A549 (cell line): ENCODE measurements around the gene TACC3. TPM values are rescaled to one million over a fixed set of nuclear protein-coding genes. Genes with fewer than 3 reads are reported as not detected.

Experiments used
- ATAC-seq, 2 experiments: fragments of 200-7000 bp in 1 of 2; fragments of >200 bp in 1 of 2; cut with Nextera tagmentation in 1 of 2; cut with Tn5 transposase in 1 of 2; 3 replicates each; pipeline versions ENCODE4 v1.8.0 to v1.9.1; 2018 to 2020; ENCODE audit warnings: mild to moderate bottlenecking in 1 of 2, moderate library complexity in 1 of 2
- CTCF ChIA-PET: fragments of 300-600 bp; sonication (Branson Sonifier 250); formaldehyde crosslinking; extraction: SDS; loops from one replicate; lab custom pipeline; 2021; ENCODE audit warnings: antibody characterized with exemption, inconsistent platforms; lab: Yijun Ruan, JAX
- POLR2A ChIA-PET: fragments of 350-600 bp; formaldehyde crosslinking; extraction: SDS; loops from one replicate; lab custom pipeline; 2021; ENCODE audit warnings: antibody characterized with exemption, inconsistent platforms; lab: Yijun Ruan, JAX
- DNase-seq, 2 experiments: peaks; one replicate each; pipeline versions ENCODE4 v3.0.0 to v3.0.0-alpha.2; 2011 to 2016; ENCODE audit warnings: low read depth in 1 of 2, low spot score in 1 of 2
- FAIRE-seq: peaks from 2 replicates; lab custom pipeline; 2011; peaks lifted over from hg19 to GRCh38; lab: Jason Lieb, UNC
- H3K27ac ChIP-seq, 2 experiments: fragments of >200 bp; sonication (Bioruptor Twin); formaldehyde crosslinking; 3 replicates each; pipeline ENCODE4 v1.5.1; 2016 to 2017
- H3K4me1 ChIP-seq: fragments of >200 bp; sonication (Bioruptor Twin); formaldehyde crosslinking; 3 replicates; pipeline ENCODE4 v1.6.1; 2016
- H3K4me2 ChIP-seq: fragments of >200 bp; sonication (Bioruptor Twin); formaldehyde crosslinking; 3 replicates; pipeline ENCODE4 v1.6.1; 2016
- H3K4me3 ChIP-seq: fragments of >200 bp; sonication (Bioruptor Twin); formaldehyde crosslinking; 3 replicates; pipeline ENCODE4 v1.5.1; 2016
- H3K9me3 ChIP-seq: fragments of >200 bp; sonication (Bioruptor Twin); formaldehyde crosslinking; 3 replicates; pipeline ENCODE4 v1.6.1; 2016
- CBX2 ChIP-seq: fragments of 200-600 bp; sonication (generic); IDR thresholded peaks from 2 replicates; pipeline ENCODE4 v1.6.1; 2016; ENCODE audit warnings: low read depth, mild to moderate bottlenecking, borderline replicate concordance
- CBX8 ChIP-seq: fragments of 200-600 bp; sonication (generic); IDR thresholded peaks from 2 replicates; pipeline ENCODE4 v1.6.1; 2016
- CHD4 ChIP-seq: fragments of 200-600 bp; sonication (generic); IDR thresholded peaks from 2 replicates; pipeline ENCODE4 v1.6.1; 2016; ENCODE audit warnings: antibody characterized with exemption, mild to moderate bottlenecking, borderline replicate concordance
- ELK1 ChIP-seq: fragments of 150-350 bp; IDR thresholded peaks from 2 replicates; pipeline ENCODE4 v1.6.1; 2014; ENCODE audit warnings: low read depth, mild to moderate bottlenecking, low read length
- EP300 ChIP-seq, 2 experiments: fragments of >200 bp; sonication (Bioruptor Twin); formaldehyde crosslinking; IDR thresholded peaks; 2 replicates in 1 of 2; 3 replicates in 1 of 2; pipeline ENCODE4 v1.6.1; 2016 to 2017
- FOSB ChIP-seq: fragments of 250-450 bp; sonication (Bioruptor Pico); IDR thresholded peaks from 2 replicates; pipeline ENCODE4 v1.5.0; 2020; ENCODE audit warnings: mild to moderate bottlenecking, moderate library complexity
- JUN ChIP-seq, 2 experiments: fragments of >200 bp; sonication (Bioruptor Twin); formaldehyde crosslinking; IDR thresholded peaks; 2 replicates in 1 of 2; 3 replicates in 1 of 2; pipeline ENCODE4 v1.6.1; 2016 to 2017
- KDM5A ChIP-seq: fragments of 200-600 bp; sonication (generic); IDR thresholded peaks from 2 replicates; pipeline ENCODE4 v1.6.1; 2016; ENCODE audit warnings: antibody characterized with exemption, mild to moderate bottlenecking
- MAFK ChIP-seq: fragments of 450-650 bp; IDR thresholded peaks from 2 replicates; pipeline ENCODE4 v1.6.1; 2014; ENCODE audit not compliant: partially characterized antibody
- NR3C1 ChIP-seq: fragments of >200 bp; sonication (Bioruptor Twin); formaldehyde crosslinking; IDR thresholded peaks from 3 replicates; pipeline ENCODE4 v1.6.1; 2017
- PHF8 ChIP-seq: fragments of 200-600 bp; sonication (generic); IDR thresholded peaks from 2 replicates; pipeline ENCODE4 v1.6.1; 2016; ENCODE audit warnings: low read depth, mild to moderate bottlenecking, antibody characterized with exemption, moderate library complexity, borderline replicate concordance
- POLR2A ChIP-seq: IDR thresholded peaks from 2 replicates; pipeline ENCODE4 v1.6.1; 2012; ENCODE audit warnings: mild to moderate bottlenecking, low read length
- RFX5 ChIP-seq: fragments of 450-650 bp; IDR thresholded peaks from 2 replicates; pipeline ENCODE4 v1.7.1; 2014; ENCODE audit warnings: antibody characterized with exemption, mild to moderate bottlenecking, moderate library complexity
- RNF2 ChIP-seq: fragments of 200-600 bp; sonication (generic); IDR thresholded peaks from 2 replicates; pipeline ENCODE4 v1.6.1; 2016; ENCODE audit warnings: low read depth, mild to moderate bottlenecking, antibody characterized with exemption, moderate library complexity, borderline replicate concordance
- SMC3 ChIP-seq: fragments of >200 bp; sonication (Bioruptor Twin); formaldehyde crosslinking; IDR thresholded peaks from 3 replicates; pipeline ENCODE4 v1.6.1; 2018; ENCODE audit warnings: inconsistent platforms
- SREBF2 ChIP-seq: fragments of 450-650 bp; IDR thresholded peaks from 2 replicates; pipeline ENCODE4 v1.6.1; 2014; ENCODE audit warnings: mild to moderate bottlenecking, moderate library complexity
- ZSCAN20 ChIP-seq: fragments of 250-450 bp; sonication (Bioruptor Pico); IDR thresholded peaks from 2 replicates; pipeline ENCODE4 v1.8.0; 2022; ENCODE audit warnings: mild to moderate bottlenecking, moderate library complexity
- WGBS: methylation state at CpG from one replicate; pipeline ENCODE4 v1.1.6; 2017; ENCODE audit errors: missing lambda C conversion rate; 5-methylcytosine and 5-hydroxymethylcytosine counted together
- polyA plus RNA-seq, 4 experiments: library from polyadenylated mRNA; depleted of rRNA in 3 of 4; stranded (reverse); fragments of >200 nt; fragmentation: RNase III in 1 of 4; extraction: RNeasy Plus Mini Kit Qiagen cat#74134 plus additional on column Dnase treatment in 1 of 4; gene quantifications; 2 replicates in 3 of 4; 3 replicates in 1 of 4; pipeline ENCODE4 v1.2.3, GENCODE V29; 2011 to 2017
- TF ChIP-seq, protein P1 (sequence below): IDR thresholded peaks from 2 replicates; pipeline ENCODE4 v1.6.1; 2012; ENCODE audit warnings: low read depth, borderline replicate concordance
- TF ChIP-seq, protein P2 (sequence below): fragments of >200 bp; sonication (Bioruptor Twin); formaldehyde crosslinking; IDR thresholded peaks from 3 replicates; pipeline ENCODE4 v1.6.1; 2016
- TF ChIP-seq, protein P3 (sequence below): IDR thresholded peaks from 2 replicates; pipeline ENCODE4 v1.6.1; 2012
- TF ChIP-seq, protein P4 (sequence below): fragments of >200 bp; sonication (Bioruptor Twin); formaldehyde crosslinking; IDR thresholded peaks from 2 replicates; pipeline ENCODE4 v1.6.1; 2016

The TACC3 gene
- polyA plus RNA-seq, 2 of the 4 experiments (the other 2 are of a cell fraction) = 25.9 to 70.6 TPM

DNA sequence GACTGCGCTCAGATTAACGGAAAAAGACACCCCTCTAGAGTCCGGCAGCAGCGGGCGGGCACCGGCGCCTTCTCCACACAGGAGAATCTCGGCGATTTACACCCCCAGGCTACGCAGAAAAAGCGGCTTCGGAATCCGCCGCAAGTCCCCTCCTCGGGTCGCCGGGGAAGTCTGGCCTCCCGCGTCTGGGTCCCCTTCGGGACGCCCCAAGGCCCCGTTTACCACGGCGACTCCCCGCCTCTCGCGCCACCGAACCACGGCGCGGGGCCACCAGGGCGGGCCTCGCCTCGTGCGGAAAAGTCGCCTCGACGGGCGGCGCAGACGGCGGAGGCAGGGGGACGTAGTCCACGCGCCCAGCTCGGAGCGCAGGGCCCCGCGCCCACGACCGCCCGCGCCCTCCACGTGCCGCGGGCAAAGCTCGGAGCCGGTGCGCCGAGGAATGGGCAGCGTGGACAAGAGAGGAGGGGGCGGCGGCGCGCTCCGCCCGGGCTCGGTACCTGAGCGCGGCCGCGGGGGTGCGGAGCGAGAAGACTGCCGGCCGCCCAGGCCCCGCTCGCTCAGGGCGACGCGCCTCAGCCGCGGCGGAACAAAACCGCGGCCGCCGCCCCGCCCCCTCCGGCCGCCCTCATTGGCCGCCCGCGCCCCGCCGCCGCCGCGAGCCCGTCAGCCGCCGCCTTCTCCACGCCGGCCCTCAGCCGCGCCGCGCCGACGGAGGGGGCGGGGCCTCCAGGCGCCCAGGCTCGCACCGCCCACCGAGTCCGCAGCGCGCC is 37.4 kb upstream of the TACC3 start, which contains the start of gene FAM53A:
TSS of gene FAM53A (minus strand) at position 578 of the 770 bp plus-strand sequence. CDS start 15,572 bp downstream, outside the sequence.
- Histone ChIP-seq H3K9me3 (no peaks in the 10 kb centered on the region), H3K27ac (peak within 1 kb of the TSS; percentile 71 to 89), H3K4me1 (peaks cover 10% of the 10 kb centered on the region; the same call in 1 of the 3 replicates), H3K4me2 (peak within 1 kb of the TSS; percentile 75), H3K4me3 (peak within 1 kb of the TSS; percentile 54)
- CTCF ChIA-PET = no interaction called here
- TF ChIP-seq, protein P1, sequence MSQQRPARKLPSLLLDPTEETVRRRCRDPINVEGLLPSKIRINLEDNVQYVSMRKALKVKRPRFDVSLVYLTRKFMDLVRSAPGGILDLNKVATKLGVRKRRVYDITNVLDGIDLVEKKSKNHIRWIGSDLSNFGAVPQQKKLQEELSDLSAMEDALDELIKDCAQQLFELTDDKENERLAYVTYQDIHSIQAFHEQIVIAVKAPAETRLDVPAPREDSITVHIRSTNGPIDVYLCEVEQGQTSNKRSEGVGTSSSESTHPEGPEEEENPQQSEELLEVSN = peak; percentile 78
- peak; percentile 57; the same call in 1 of the 2 replicates for TF ChIP-seq PHF8
- TF ChIP-seq, protein P2, sequence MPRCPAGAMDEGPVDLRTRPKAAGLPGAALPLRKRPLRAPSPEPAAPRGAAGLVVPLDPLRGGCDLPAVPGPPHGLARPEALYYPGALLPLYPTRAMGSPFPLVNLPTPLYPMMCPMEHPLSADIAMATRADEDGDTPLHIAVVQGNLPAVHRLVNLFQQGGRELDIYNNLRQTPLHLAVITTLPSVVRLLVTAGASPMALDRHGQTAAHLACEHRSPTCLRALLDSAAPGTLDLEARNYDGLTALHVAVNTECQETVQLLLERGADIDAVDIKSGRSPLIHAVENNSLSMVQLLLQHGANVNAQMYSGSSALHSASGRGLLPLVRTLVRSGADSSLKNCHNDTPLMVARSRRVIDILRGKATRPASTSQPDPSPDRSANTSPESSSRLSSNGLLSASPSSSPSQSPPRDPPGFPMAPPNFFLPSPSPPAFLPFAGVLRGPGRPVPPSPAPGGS = 0 out of 3 replicates have a peak, but pooled peaks have one; percentile 50
- TF ChIP-seq, protein P3, sequence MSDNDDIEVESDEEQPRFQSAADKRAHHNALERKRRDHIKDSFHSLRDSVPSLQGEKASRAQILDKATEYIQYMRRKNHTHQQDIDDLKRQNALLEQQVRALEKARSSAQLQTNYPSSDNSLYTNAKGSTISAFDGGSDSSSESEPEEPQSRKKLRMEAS = peak; percentile 85
- no peak for TF ChIP-seq NR3C1
- peak in 1 of 2 experiments; percentile 57; a peak in 1 of 5 replicates for TF ChIP-seq JUN (IDR thresholded peaks at IDR 0.05)
- no peak for TF ChIP-seq CHD4
- peak; percentile 53; the same call in 1 of the 2 replicates for TF ChIP-seq RNF2
- DNase-seq = peak; percentile 36 to 84
- POLR2A ChIA-PET = no interaction called here
- WGBS = 39% methylated on average over 4 of the region's 118 CpGs
- peak; percentile 82 to 85 for ATAC-seq
- no peak for FAIRE-seq

DNA sequence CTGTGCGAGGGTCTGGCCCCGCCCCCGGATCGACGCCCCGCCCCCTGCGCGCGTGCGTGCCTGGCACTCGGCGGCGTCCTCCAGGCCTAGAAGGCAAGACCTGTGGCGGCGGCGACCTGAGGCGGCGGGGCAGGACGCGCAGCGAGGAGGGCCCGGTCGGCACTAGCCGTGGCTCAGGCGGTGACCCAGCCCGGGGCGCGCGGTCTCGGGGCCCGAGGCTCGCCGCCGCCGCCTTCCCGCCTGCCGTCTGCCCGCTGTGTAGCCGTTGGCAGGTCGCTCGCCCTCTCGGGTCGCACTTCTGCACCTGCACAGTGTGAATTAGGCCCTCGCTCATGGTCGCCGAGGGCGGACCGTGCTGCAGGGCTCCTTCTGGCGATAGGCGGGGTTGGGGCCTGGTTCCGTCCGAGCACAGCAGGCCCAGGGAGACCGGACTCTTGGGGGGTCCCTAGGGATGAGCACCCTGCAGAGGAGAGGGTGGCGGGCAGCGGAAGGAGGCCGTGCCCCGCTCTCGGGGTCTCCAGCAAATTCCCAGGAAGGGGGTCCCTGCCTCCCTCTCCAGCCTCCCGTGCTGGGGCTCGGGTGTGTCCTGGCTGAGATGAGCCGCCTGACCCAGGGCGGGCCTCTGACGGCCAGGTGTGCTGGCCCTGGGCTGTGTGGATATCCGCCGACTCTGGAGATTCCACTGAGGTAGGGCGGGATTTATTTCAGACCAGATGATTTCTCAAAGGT is 36.7 kb upstream of the TACC3 start:
- peak overlapping the region; percentile 71 to 87 for H3K27ac ChIP-seq
- POLR2A ChIA-PET = no interaction called here

GRCh38 chr4:1685235-1686150 is 35.8 kb upstream of the TACC3 start:
- Histone ChIP-seq H3K4me3 (peak overlapping the region; percentile 54; the same call in 2 of the 3 replicates), H3K27ac (peak overlapping the region in 1 of 2 experiments; percentile 87; a peak in 3 of 6 replicates), H3K9me3 (no peaks in the 10 kb centered on the region), H3K4me2 (peak overlapping the region; percentile 75), H3K4me1 (peaks cover 10% of the 10 kb centered on the region; the same call in 1 of the 3 replicates)
- ATAC-seq (peak in 1 of 2 experiments; percentile 10; a peak in 2 of 6 replicates), FAIRE-seq (no peak), DNase-seq (no peak)
- CTCF ChIA-PET = interaction anchor here (0.8 kb wide), 1 partner anchor 45 kb away, joined by 3 read pairs; no protein-coding TSS in a partner anchor
- WGBS = 80% methylated on average over 17 of the region's 23 CpGs
- POLR2A ChIA-PET = no interaction called here
- TF ChIP-seq CBX8 = no peak
- TF ChIP-seq FOSB (CRISPR knock-in tag) = no peak
- no peak for TF ChIP-seq SMC3
- no peak for TF ChIP-seq ELK1
- TF ChIP-seq, protein P1 = no peak
- no peak for TF ChIP-seq EP300 (IDR thresholded peaks at IDR 0.05)
- TF ChIP-seq MAFK = no peak
- TF ChIP-seq, protein P4, sequence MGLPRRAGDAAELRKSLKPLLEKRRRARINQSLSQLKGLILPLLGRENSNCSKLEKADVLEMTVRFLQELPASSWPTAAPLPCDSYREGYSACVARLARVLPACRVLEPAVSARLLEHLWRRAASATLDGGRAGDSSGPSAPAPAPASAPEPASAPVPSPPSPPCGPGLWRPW = no peak
- no peak for TF ChIP-seq CHD4
- no peak for TF ChIP-seq CBX2
- no peak for TF ChIP-seq KDM5A

More for the DNA sequence above, 36.7 kb upstream of the TACC3 start:
- DNase-seq = no peak
- Histone ChIP-seq H3K4me1 (peaks cover 10% of the 10 kb centered on the region; the same call in 1 of the 3 replicates), H3K4me2 (peak overlapping the region; percentile 75), H3K9me3 (no peaks in the 10 kb centered on the region), H3K4me3 (peak overlapping the region; percentile 54)
- no peak for FAIRE-seq
- CTCF ChIA-PET = no interaction called here
- WGBS = 68% methylated on average over 4 of the region's 66 CpGs
- peak; percentile 49 to 55 for ATAC-seq
- TF ChIP-seq ZSCAN20 (no peak), POLR2A (0 out of 2 replicates have a peak, but pooled peaks have one; percentile 10), SREBF2 (no peak), RFX5 (no peak)
